ENCODE measurements around the gene VCAM1. TPM values are rescaled to one million over a fixed set of nuclear protein-coding genes. Genes with fewer than 3 reads are reported as not detected.

Gene VCAM1
- total and polyA plus RNA-seq, 2 of the 8 experiments (the other 6 are each of a cell fraction or from before 2014, with no cell fraction given) = 0.21 TPM; not detected in 1

- no peak for DNase-seq (ENCODE audit: low read depth in 1 of 2, low spot score in 2 of 2)
- Histone ChIP-seq H4K5ac (ENCODE audit: insufficient read length, low read depth, low read length) (no peak overlapping the region), H3K18ac (ENCODE audit: extremely low read depth, low read length) (no peak overlapping the region), H3K56ac (replicated peaks; ENCODE audit: insufficient read length, low read depth, low read length) (no peak overlapping the region), H2BK20ac (ENCODE audit: low read length) (no peak overlapping the region), H3K79me2 (ENCODE audit: control insufficient read depth in 1 of 2, insufficient read depth in 2 of 2, low read length in 2 of 2) (no peaks in the 10 kb centered on the region), H2BK5ac (ENCODE audit: low read depth, low read length) (no peak overlapping the region), H3K9ac (replicated peaks in 1 of 4; ENCODE audit: extremely low read depth in 1 of 4, low read depth in 3 of 4, low read length in 3 of 4) (no peak overlapping the region), H4K91ac (replicated peaks; ENCODE audit: insufficient read length, low read length) (no peak overlapping the region), H3K27ac (ENCODE audit: low read depth, low read length) (no peak overlapping the region), H2BK12ac (ENCODE audit: low read depth, low read length) (no peak overlapping the region), H3K4me3 (ENCODE audit: extremely low read depth in 1 of 4, insufficient read depth in 2 of 4, low read depth in 3 of 4, low read length in 4 of 4) (no peak overlapping the region), H2AFZ (ENCODE audit: low read length) (no peak overlapping the region), H3K14ac (ENCODE audit: insufficient read length) (no peak overlapping the region), H2BK15ac (ENCODE audit: low read length) (no peak overlapping the region), H3K36me3 (ENCODE audit: control insufficient read depth in 2 of 4, insufficient read depth in 4 of 4, low read length in 3 of 4) (no peaks in the 10 kb centered on the region), H3K4me1 (replicated peaks in 1 of 4; ENCODE audit: control insufficient read depth in 3 of 4, insufficient read depth in 4 of 4, low read length in 3 of 4) (no peaks in the 10 kb centered on the region), H3K23me2 (ENCODE audit: low read depth, low read length) (no peaks in the 10 kb centered on the region), H3K4ac (replicated peaks; ENCODE audit: insufficient read length, low read depth, low read length) (no peak overlapping the region), H3K9me3 (ENCODE audit: insufficient read depth in 2 of 2, low read depth in 1 of 2, low read length in 1 of 2) (no peaks in the 10 kb centered on the region), H2AK5ac (ENCODE audit: low read depth, low read length) (no peak overlapping the region), H3K27me3 (replicated peaks in 1 of 4; ENCODE audit: control insufficient read depth in 3 of 4, extremely low read depth in 1 of 4, insufficient read depth in 3 of 4, low read length in 3 of 4) (no peaks in the 10 kb centered on the region), H2BK120ac (replicated peaks; ENCODE audit: low read depth, low read length) (no peak overlapping the region), H4K8ac (ENCODE audit: extremely low read depth, insufficient read depth, low read length) (no peak overlapping the region), H4K20me1 (replicated peaks in 1 of 2; ENCODE audit: control insufficient read depth in 1 of 2, insufficient read depth in 2 of 2, low read length in 2 of 2) (no peaks in the 10 kb centered on the region), H3K79me1 (ENCODE audit: low read depth, low read length) (no peaks in the 10 kb centered on the region), H3K4me2 (ENCODE audit: insufficient read depth in 1 of 2, low read depth in 2 of 2, low read length in 2 of 2) (no peak overlapping the region), H3K23ac (ENCODE audit: insufficient read length) (no peak overlapping the region)
- 88% methylated on average over 2 of the region's 2 CpGs; no CpG with 5 or more reads in 1 of the 2 experiments for WGBS, 2 experiments (ENCODE audit: extremely low coverage in 1 of 2, insufficient coverage in 1 of 2, insufficient read length in 1 of 2, insufficient replicate concordance in 2 of 2, low coverage in 1 of 2, low lambda C conversion rate in 2 of 2, missing lambda C conversion rate in 1 of 2)
- ChIA-PET POLR2A (ENCODE audit: partially characterized antibody) (interaction anchor here (0.6 kb wide), 1 partner anchor 240 kb away, joined by 3 read pairs; no protein-coding TSS in a partner anchor), CTCF (ENCODE audit: partially characterized antibody) (no interaction called here)
- no peak for FAIRE-seq
- TF ChIP-seq RBBP5 (IDR thresholded peaks at IDR 0.05; ENCODE audit: borderline replicate concordance, low read depth, low read length) (no peak), EGR1 (IDR thresholded peaks at IDR 0.05; ENCODE audit: borderline replicate concordance, low read depth, low read length) (no peak), ZNF274 (IDR thresholded peaks at IDR 0.05; ENCODE audit: borderline replicate concordance, extremely low read depth, low read length) (no peak), CTCF (IDR thresholded peaks at IDR 0.05; ENCODE audit: control extremely low read depth in 1 of 3, insufficient read depth in 1 of 3, low read depth in 1 of 3, low read length in 3 of 3) (no peak), KDM4A (IDR thresholded peaks at IDR 0.05; ENCODE audit: low read depth, low read length, severe bottlenecking) (no peak), BACH1 (IDR thresholded peaks at IDR 0.05; ENCODE audit: low read length) (no peak), HDAC6 (IDR thresholded peaks at IDR 0.05; ENCODE audit: low read depth, low read length) (no peak), SRF (IDR thresholded peaks at IDR 0.05; ENCODE audit: low read depth, low read length) (no peak), POU5F1 (IDR thresholded peaks at IDR 0.05; ENCODE audit: low read depth, low read length) (no peak), TAF7 (optimal IDR thresholded peaks at IDR 0.05; ENCODE audit: borderline replicate concordance, low read depth, low read length) (no peak), NANOG (IDR thresholded peaks at IDR 0.05; ENCODE audit: insufficient read depth, low read depth, low read length, poor library complexity, severe bottlenecking) (no peak), SAP30 (IDR thresholded peaks at IDR 0.05; ENCODE audit: insufficient read depth, insufficient replicate concordance, low read length) (no peak)
Measured at GRCh38 chr1:100769323-100769722, 49.8 kb downstream of the VCAM1 start.

All from H1 (cell line).